Breast epithelium (tissue), 3 donors: Measurements from ENCODE around the gene ATP8A1.

ENCODE experiments used
- CTCF ChIP-seq, 3 donors: fragments of 450-650 bp; IDR thresholded peaks; one replicate each; pipeline ENCODE4 v1.5.1; 2016 to 2017; ENCODE audit warnings: antibody characterized with exemption in 3 of 3, mild to moderate bottlenecking in 3 of 3, moderate library complexity in 3 of 3
- POLR2A ChIP-seq: fragments of 450-650 bp; IDR thresholded peaks from one replicate; pipeline ENCODE4 v1.6.1; 2016; ENCODE audit warnings: antibody characterized with exemption, mild to moderate bottlenecking, moderate library complexity
- POLR2AphosphoS5 ChIP-seq, 3 donors: sonication (generic); formaldehyde crosslinking; IDR thresholded peaks; one replicate each; pipeline ENCODE4 v1.6.1; 2017; ENCODE audit warnings: antibody characterized with exemption in 3 of 3

DNA sequence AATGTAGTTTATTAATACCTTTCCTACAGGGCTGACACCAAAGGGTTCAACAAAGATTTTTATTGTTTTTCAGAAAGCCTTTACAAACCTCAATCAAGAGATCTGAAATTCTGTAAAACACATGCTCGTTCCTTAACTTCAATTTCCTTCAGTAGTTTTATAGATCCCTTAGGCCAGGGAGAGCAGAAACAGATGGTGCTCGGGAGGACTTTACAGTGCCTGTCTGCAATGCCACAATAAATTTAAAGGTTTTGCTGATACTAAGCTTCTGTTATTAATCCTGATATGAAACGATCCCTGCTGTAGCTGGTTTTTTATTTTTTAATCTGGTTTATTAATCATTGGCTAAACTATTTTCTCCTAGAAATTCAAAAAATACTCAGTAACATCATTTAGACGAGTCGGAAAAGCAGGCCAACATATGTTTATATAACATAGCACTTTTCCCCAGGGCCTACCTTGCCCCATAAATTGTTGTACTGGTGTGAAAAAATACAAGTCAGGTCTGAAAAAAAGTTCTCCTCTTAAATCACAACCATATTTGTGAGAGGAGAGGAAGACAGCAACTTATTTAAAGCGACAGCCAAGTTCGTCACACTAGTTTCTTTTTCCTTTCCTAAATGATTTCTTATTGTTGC, 219.9 kb downstream of the ATP8A1 start:
- no peak for TF ChIP-seq CTCF (IDR thresholded peaks at IDR 0.05)
- TF ChIP-seq POLR2A = no peak
- TF ChIP-seq POLR2AphosphoS5 (IDR thresholded peaks at IDR 0.05) = no peak
